HFF-Myc (cell line): Measurements from ENCODE around the gene RAB32.

Experiments used
- DNase-seq: peaks from one replicate; pipeline ENCODE4 v3.0.0-alpha.2; 2011; ENCODE audit warnings: low read depth; ENCODE audit errors: extremely low read depth
- H3K4me3 ChIP-seq: replicated peaks from 2 replicates; pipeline ENCODE4 v1.5.1; 2011; ENCODE audit warnings: low read depth, mild to moderate bottlenecking, control low read depth, low read length
- TF ChIP-seq, protein P1 (sequence below): IDR thresholded peaks from 2 replicates; pipeline ENCODE4 v1.5.1; 2012; ENCODE audit warnings: mild to moderate bottlenecking, low read depth, low read length, control low read depth; ENCODE audit errors: missing control alignments

Gene RAB32

GRCh38 chr6:146581968-146582367 is 38.3 kb downstream of the RAB32 start:
- no peak overlapping the region for H3K4me3 ChIP-seq
- no peak for DNase-seq
- TF ChIP-seq, protein P1, sequence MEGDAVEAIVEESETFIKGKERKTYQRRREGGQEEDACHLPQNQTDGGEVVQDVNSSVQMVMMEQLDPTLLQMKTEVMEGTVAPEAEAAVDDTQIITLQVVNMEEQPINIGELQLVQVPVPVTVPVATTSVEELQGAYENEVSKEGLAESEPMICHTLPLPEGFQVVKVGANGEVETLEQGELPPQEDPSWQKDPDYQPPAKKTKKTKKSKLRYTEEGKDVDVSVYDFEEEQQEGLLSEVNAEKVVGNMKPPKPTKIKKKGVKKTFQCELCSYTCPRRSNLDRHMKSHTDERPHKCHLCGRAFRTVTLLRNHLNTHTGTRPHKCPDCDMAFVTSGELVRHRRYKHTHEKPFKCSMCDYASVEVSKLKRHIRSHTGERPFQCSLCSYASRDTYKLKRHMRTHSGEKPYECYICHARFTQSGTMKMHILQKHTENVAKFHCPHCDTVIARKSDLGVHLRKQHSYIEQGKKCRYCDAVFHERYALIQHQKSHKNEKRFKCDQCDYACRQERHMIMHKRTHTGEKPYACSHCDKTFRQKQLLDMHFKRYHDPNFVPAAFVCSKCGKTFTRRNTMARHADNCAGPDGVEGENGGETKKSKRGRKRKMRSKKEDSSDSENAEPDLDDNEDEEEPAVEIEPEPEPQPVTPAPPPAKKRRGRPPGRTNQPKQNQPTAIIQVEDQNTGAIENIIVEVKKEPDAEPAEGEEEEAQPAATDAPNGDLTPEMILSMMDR, result no peak

- TF ChIP-seq, protein P1, result no peak
- DNase-seq, result no peak
- H3K4me3 ChIP-seq, result no peak overlapping the region
Measured at GRCh38 chr6:146582857-146583256, 39.2 kb downstream of the RAB32 start.

GRCh38 chr6:146583966-146584365 is 40.3 kb downstream of the RAB32 start:
- no peak for DNase-seq

GRCh38 chr6:146587459-146587858 is 43.8 kb downstream of the RAB32 start:
- H3K4me3 ChIP-seq, result no peak overlapping the region
- TF ChIP-seq, protein P1, result no peak
- DNase-seq, result no peak

More at GRCh38 chr6:146583966-146584365, 40.3 kb downstream of the RAB32 start:
- no peak overlapping the region for H3K4me3 ChIP-seq
- TF ChIP-seq, protein P1, result no peak

DNA sequence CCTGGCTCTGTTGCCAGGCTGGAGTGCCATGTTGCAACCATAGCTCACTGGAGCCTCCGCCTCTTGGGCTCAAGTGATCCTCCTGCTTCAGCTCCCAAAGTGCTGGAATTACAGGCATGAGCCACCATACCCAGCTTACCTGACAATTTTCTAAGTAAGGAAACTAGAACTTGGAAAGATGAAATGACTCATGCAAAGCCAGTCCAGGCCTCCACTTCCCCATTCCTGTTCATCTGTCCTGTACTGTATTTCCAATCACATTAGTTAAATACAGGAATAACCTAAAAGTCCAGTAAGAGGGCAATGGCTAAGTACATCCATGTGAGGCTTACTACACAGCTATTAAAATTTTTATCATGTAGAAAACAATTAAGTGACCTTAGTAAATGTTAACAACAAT is 46.9 kb downstream of the RAB32 start:
- DNase-seq, result no peak
- TF ChIP-seq, protein P1, result no peak
- H3K4me3 ChIP-seq, result no peak overlapping the region

DNA sequence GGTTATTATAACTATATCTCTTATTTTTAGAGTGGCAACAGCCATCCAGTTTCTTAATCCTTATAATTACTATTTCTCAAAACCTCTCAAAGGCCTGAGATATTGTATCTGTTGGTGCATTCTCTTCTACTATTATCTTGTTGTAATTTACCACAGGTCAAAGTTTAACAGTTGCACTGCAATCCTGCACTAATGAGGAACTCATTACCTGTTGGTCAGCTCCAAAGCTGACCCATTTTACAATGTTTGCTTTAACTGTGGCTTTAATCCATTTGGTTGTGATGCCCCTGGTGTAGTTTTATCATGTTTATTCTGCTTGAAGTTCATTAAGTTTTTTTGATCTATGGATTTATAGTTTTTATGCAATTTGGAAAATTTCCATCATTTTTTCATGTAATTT is 48.8 kb downstream of the RAB32 start:
- DNase-seq, result no peak
- TF ChIP-seq, protein P1, result no peak
- no peak overlapping the region for H3K4me3 ChIP-seq

DNA sequence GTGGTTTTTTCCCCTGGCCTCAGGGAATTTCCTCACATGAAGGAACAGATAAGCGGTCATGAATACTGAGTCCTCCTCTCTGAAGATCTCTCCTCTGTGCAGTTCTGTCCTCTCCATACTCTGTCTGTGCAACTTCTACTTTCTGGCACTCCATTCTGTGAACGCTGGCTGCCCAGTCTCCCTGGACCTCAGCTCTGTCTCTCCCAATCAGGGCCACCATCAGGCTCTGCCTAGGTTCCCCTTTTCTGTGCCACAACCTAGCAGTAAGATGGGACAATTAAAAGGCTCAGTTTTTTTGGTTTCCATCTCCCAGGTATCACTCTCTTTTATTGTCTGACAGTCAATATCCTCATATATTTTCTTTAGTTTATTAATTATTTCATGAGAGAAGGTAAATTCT is 50.4 kb downstream of the RAB32 start:
- DNase-seq, result no peak
- TF ChIP-seq, protein P1, result no peak

More for the DNA sequence above, 50.4 kb downstream of the RAB32 start:
- no peak overlapping the region for H3K4me3 ChIP-seq
